ENCODE measurements around the gene OR2L13.

Gene OR2L13

DNA sequence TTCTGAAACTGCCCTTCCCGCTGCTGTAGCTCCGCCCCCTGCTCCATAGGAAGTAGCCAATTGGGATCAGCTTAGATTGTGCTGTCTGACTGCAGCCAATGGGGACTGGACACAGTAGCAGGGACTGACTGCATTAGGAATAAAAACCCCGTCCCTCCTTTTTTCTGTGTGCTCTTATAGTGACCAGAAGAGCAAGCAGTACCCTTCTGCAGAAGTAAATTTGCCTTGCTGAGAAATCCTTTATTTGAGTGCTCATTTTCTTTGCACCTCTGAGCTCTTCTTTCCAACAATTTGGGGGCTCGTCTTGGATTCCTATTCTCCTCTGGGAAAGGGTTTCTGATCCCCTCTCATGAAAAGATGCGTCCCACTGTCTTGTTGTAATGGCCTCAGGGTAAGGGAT is 16.2 kb downstream of the OR2L13 start:
- Histone ChIP-seq H3K27ac (ENCODE audit: low read depth, low read length) (no peak overlapping the region), H2AFZ (ENCODE audit: low read length, unreplicated experiment) (no peak overlapping the region)

DNA sequence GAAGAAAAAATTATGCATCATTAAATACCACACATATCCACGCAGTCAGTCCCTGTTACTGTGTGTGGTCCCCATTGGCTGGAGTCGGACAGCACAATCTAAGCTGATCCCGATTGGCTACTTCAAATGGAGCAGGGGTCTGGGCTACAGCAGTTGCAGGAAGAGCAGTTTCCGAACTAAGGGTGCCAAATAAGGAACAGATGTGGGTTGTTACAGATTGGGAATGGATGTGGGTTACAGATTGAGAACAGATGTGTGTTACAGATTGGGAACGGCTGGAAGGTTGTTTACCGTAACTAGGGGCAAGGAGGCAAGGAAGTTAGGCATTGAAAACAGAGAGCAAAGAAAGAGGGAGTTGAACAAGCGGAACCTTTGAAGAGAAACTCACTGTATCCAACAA is 19.9 kb downstream of the OR2L13 start:
- Histone ChIP-seq H3K4me1 (ENCODE audit: control insufficient read depth, insufficient read depth, low read length, unreplicated experiment) (no peaks in the 10 kb centered on the region), H3K79me2 (ENCODE audit: control insufficient read depth, insufficient read depth, low read length, unreplicated experiment) (no peaks in the 10 kb centered on the region), H3K4me3 (ENCODE audit: low read depth, low read length) (no peak overlapping the region), H3K36me3 (ENCODE audit: insufficient read depth, low read length) (no peaks in the 10 kb centered on the region), H2AFZ (ENCODE audit: low read length, unreplicated experiment) (no peak overlapping the region), H3K27me3 (ENCODE audit: insufficient read depth, low read length) (no peaks in the 10 kb centered on the region), H3K27ac (ENCODE audit: low read depth, low read length) (no peak overlapping the region)

More for the DNA sequence above, 16.2 kb downstream of the OR2L13 start:
- H3K4me3 ChIP-seq (ENCODE audit: low read depth, low read length): no peak overlapping the region
- H3K79me2 ChIP-seq (ENCODE audit: control insufficient read depth, insufficient read depth, low read length, unreplicated experiment): no peaks in the 10 kb centered on the region
- no peaks in the 10 kb centered on the region for H3K27me3 ChIP-seq (ENCODE audit: insufficient read depth, low read length)
- H3K36me3 ChIP-seq (ENCODE audit: insufficient read depth, low read length): no peaks in the 10 kb centered on the region
- no peaks in the 10 kb centered on the region for H3K4me1 ChIP-seq (ENCODE audit: control insufficient read depth, insufficient read depth, low read length, unreplicated experiment)

DNA sequence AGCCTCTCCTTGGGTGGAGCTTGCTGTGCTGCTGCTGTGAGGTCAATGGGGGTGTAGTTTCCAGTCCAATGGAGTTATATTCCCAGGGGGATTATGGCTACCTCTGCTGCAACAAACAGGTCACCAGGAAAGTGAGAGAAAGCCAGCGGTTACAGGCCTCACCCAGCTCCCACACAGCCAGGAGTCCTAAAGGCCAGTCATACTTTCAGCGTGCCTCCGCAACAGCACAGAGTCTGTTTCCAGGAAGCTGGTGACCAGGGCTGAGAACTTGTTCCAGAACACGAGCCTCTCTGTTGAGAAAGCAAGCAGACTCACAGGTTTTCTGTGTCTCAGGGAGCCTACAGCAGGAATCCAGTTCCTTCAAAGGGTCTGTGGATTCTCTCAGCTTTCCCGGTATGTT is 32.7 kb downstream of the OR2L13 start:
- Histone ChIP-seq H3K27ac (ENCODE audit: low read depth, low read length) (no peak overlapping the region), H2AFZ (ENCODE audit: low read length, unreplicated experiment) (no peak overlapping the region), H3K79me2 (ENCODE audit: control insufficient read depth, insufficient read depth, low read length, unreplicated experiment) (no peaks in the 10 kb centered on the region), H3K4me3 (ENCODE audit: low read depth, low read length) (no peak overlapping the region), H3K27me3 (ENCODE audit: insufficient read depth, low read length) (no peaks in the 10 kb centered on the region), H3K36me3 (ENCODE audit: insufficient read depth, low read length) (no peaks in the 10 kb centered on the region), H3K4me1 (ENCODE audit: control insufficient read depth, insufficient read depth, low read length, unreplicated experiment) (no peaks in the 10 kb centered on the region)

DNA sequence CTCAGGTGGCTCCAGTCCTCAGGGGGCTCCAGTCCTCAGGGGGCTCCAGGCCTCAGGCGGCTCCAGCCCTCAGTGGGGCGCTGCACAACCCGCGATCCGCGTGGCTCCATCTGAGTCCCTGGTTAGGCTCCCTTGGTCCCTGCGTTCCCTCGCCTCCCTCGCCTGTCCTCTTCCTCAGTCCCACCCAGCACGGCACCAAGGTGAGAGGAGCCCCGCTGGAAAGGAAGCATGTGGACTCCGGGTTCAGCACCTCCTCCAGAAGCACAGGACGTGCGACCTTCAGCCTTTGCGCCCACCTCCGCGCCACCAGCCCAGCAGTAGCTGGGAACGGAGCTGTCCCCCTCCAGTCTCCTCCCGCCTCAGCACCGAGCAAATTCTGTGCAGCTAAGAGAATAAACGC is 41.8 kb downstream of the OR2L13 start:
- no peaks in the 10 kb centered on the region for H3K79me2 ChIP-seq (ENCODE audit: control insufficient read depth, insufficient read depth, low read length, unreplicated experiment)
- no peak overlapping the region for H3K27ac ChIP-seq (ENCODE audit: low read depth, low read length)
- no peak overlapping the region for H3K4me3 ChIP-seq (ENCODE audit: low read depth, low read length)
- no peaks in the 10 kb centered on the region for H3K36me3 ChIP-seq (ENCODE audit: insufficient read depth, low read length)
- H2AFZ ChIP-seq (ENCODE audit: low read length, unreplicated experiment): no peak overlapping the region
- no peaks in the 10 kb centered on the region for H3K27me3 ChIP-seq (ENCODE audit: insufficient read depth, low read length)
- no peaks in the 10 kb centered on the region for H3K4me1 ChIP-seq (ENCODE audit: control insufficient read depth, insufficient read depth, low read length, unreplicated experiment)

DNA sequence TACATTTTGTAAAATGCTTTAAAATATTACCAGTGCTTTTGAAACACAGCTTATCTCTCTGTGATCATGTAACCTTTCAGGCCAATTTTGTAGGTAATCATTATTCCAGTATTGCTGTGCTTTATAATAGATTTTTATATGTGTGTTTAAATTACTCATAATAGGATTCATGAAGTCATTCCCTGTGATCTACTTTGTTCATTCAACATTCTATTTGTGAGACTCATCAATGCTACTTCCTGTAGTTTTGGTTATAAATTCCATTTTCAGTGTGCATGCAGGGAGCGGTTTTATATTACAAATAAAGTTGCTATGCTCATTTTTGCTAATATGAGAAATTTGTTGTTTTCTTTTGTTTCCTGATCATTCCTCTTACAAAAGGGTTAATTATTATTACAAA is 45.9 kb downstream of the OR2L13 start:
- Histone ChIP-seq H3K36me3 (ENCODE audit: insufficient read depth, low read length) (no peaks in the 10 kb centered on the region), H3K27me3 (ENCODE audit: insufficient read depth, low read length) (no peaks in the 10 kb centered on the region), H3K27ac (ENCODE audit: low read depth, low read length) (no peak overlapping the region), H3K79me2 (ENCODE audit: control insufficient read depth, insufficient read depth, low read length, unreplicated experiment) (no peaks in the 10 kb centered on the region), H2AFZ (ENCODE audit: low read length, unreplicated experiment) (no peak overlapping the region), H3K4me1 (ENCODE audit: control insufficient read depth, insufficient read depth, low read length, unreplicated experiment) (no peaks in the 10 kb centered on the region), H3K4me3 (ENCODE audit: low read depth, low read length) (no peak overlapping the region)

DNA sequence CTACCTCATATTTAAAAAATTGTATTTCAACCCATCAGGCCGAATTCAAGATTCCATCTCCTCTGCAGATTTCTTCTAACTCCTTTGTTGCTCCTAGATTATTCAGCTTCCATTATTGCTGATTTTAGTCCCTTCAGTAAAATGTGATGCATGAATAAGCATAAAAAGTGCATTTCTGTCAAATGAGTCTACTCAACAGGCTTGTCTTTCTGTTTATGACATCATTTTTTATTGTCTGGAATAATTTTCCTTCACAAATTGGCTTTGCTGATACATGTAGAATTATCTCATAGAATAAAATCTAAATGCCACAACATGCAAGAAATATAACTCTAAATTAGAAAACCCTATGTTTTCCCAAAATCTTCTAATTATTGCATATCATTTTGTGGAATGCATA is 48.3 kb downstream of the OR2L13 start:
- H3K79me2 ChIP-seq (ENCODE audit: control insufficient read depth, insufficient read depth, low read length, unreplicated experiment): no peaks in the 10 kb centered on the region
- no peaks in the 10 kb centered on the region for H3K36me3 ChIP-seq (ENCODE audit: insufficient read depth, low read length)
- H3K27me3 ChIP-seq (ENCODE audit: insufficient read depth, low read length): no peaks in the 10 kb centered on the region
- H2AFZ ChIP-seq (ENCODE audit: low read length, unreplicated experiment): no peak overlapping the region
- H3K4me1 ChIP-seq (ENCODE audit: control insufficient read depth, insufficient read depth, low read length, unreplicated experiment): no peaks in the 10 kb centered on the region
- no peak overlapping the region for H3K27ac ChIP-seq (ENCODE audit: low read depth, low read length)
- H3K4me3 ChIP-seq (ENCODE audit: low read depth, low read length): no peak overlapping the region

DNA sequence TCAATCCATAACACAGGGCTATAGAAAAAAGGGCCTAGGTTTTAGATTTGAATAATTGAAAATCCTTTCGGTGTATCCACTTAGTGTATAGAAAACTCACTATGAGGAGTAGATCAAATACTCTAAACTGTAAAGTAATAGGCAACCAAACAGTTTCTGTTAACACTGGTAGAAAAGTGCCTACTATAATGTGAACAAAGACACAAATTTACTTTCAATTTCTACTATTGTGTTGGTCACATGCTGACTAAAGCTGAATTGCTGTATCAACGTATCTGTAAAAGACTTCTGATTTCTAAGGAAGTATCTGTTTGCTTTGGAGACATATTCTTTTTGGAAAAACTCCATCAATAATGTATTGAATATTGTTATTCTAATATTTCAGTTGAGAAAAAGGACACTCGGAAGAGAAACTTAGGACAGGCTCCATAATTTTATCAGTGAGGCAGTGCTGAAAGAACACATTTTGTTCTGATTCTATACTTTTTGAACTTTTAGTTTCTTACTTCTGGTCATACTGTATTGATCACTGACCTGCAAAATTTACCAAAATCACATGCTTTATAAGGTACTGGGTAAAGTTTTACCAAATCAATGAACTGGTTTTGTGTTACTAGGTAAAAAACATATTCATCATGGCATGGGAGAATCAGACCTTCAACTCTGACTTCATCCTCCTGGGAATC is 49.7 kb downstream of the OR2L13 start, which contains the start of gene OR2M5:
Gene OR2M5, plus strand, starts transcription at position 636 of the 686 bp plus-strand sequence. Its CDS starts 0 bp downstream, at position 636.
- Histone ChIP-seq H3K27ac (ENCODE audit: low read depth, low read length) (no peak within 1 kb of the TSS), H3K79me2 (ENCODE audit: control insufficient read depth, insufficient read depth, low read length, unreplicated experiment) (no peaks in the 10 kb centered on the region), H3K27me3 (ENCODE audit: insufficient read depth, low read length) (no peaks in the 10 kb centered on the region), H3K36me3 (ENCODE audit: insufficient read depth, low read length) (no peaks in the 10 kb centered on the region), H3K4me1 (ENCODE audit: control insufficient read depth, insufficient read depth, low read length, unreplicated experiment) (no peaks in the 10 kb centered on the region), H2AFZ (ENCODE audit: low read length, unreplicated experiment) (no peak within 1 kb of the TSS), H3K4me3 (ENCODE audit: low read depth, low read length) (no peak within 1 kb of the TSS)
